ENCODE results near the gene AHCYL2. TPM values are rescaled to one million over a fixed set of nuclear protein-coding genes. Genes with fewer than 3 reads are reported as not detected.

Gene AHCYL2
- total RNA-seq, 1 experiment from 2014 or later, result 23.2 TPM

DNA sequence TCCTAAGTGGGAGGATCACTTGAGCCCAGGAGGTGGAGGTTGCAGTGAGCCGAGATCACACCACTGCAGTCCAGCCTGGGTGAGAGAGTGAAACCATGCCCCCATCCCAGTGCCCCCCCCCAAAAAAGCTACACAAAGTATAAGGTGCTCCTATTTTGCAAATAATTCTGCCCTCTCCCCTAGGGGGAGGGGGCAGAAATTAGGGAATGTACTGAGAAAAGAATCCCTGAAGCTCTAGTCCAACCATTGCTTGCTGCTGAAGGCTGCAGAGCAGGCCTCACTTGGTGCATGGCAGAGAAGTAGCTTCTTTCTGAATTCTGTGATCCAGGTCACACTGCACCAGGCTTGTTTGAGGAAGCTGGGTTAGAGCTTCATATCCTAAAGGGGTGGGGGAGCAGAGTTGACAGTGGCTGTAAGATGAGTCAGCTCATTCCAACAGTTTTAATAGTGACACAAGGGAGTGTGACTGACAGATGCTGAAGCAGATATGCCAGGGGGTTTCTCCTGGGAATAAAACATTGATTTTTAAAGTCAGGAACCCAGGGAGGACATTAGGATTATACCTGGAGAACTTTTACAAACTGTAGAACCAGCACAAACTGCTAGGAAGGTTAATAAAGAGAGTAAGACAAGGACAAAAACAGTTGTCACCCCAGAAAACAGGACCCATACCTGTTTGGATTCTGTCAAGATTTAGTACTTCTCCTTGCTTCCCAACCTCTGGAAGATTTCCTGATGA lies 176.6 kb downstream of the AHCYL2 start:
- H3K27ac Mint-ChIP-seq, result peak overlapping the region in 2 of 3 experiments; percentile 64 to 90; a peak in 3 of 7 replicates
- Histone ChIP-seq H3T11ph (ENCODE audit: low read length) (no peak overlapping the region), H4K20me1 (ENCODE audit: control insufficient read depth, insufficient read depth, insufficient read length) (no peaks in the 10 kb centered on the region), H2BK5ac (ENCODE audit: insufficient read length, low read length) (no peak overlapping the region), H2BK15ac (ENCODE audit: low read depth, low read length) (no peak overlapping the region), H2BK20ac (ENCODE audit: low read depth, low read length, poor library complexity, severe bottlenecking) (no peak overlapping the region), H3K4me2 (ENCODE audit: insufficient read depth, insufficient read length, low read length) (no peak overlapping the region), H3K27me3 (ENCODE audit: insufficient read depth, low read length) (no peaks in the 10 kb centered on the region), H2AK5ac (ENCODE audit: insufficient read length, low read length) (no peak overlapping the region), H4K5ac (ENCODE audit: insufficient read length, low read depth, low read length) (no peak overlapping the region), H2BK12ac (ENCODE audit: insufficient read length, low read depth, low read length) (no peak overlapping the region), H3K4ac (ENCODE audit: low read depth, low read length) (no peak overlapping the region), H3K9me3 (ENCODE audit: control insufficient read depth, low read depth, low read length) (no peaks in the 10 kb centered on the region), H3K79me1 (ENCODE audit: insufficient read depth, low read depth, low read length, poor library complexity, severe bottlenecking) (no peaks in the 10 kb centered on the region), H3K9ac (ENCODE audit: extremely low read depth, insufficient read length, low read length) (no peak overlapping the region), H3K14ac (ENCODE audit: insufficient read depth, low read length) (no peak overlapping the region), H3K23ac (ENCODE audit: insufficient read length, low read depth, low read length) (no peak overlapping the region), H3K4me1 (ENCODE audit: insufficient read depth, low read length) (no peaks in the 10 kb centered on the region), H3K18ac (ENCODE audit: insufficient read length, low read depth, low read length) (no peak overlapping the region), H2BK120ac (ENCODE audit: low read depth, low read length, poor library complexity, severe bottlenecking) (no peak overlapping the region), H3K27ac (ENCODE audit: insufficient read length, low read depth, low read length) (no peak overlapping the region), H3K23me2 (ENCODE audit: insufficient read length, low read depth, low read length, poor library complexity, severe bottlenecking) (no peaks in the 10 kb centered on the region), H3K79me2 (ENCODE audit: insufficient read depth, low read length) (no peaks in the 10 kb centered on the region), H4K91ac (ENCODE audit: insufficient read length, low read depth, low read length) (no peak overlapping the region), H4K8ac (replicated peaks; ENCODE audit: insufficient read length, low read depth, low read length) (no peak overlapping the region), H2AFZ (ENCODE audit: low read length) (no peak overlapping the region), H3K56ac (ENCODE audit: insufficient read length, low read depth, low read length) (no peak overlapping the region)
- H3K4me1 Mint-ChIP-seq, result peaks cover 13 to 22% of the 10 kb centered on the region in 2 experiments
- no peak for TF ChIP-seq CTCF (conservative IDR thresholded peaks at IDR 0.05)
- no peak overlapping the region for H3K4me3 Mint-ChIP-seq
- H3K9me3 Mint-ChIP-seq, result no peaks in the 10 kb centered on the region
- DNase-seq, result no peak
- H3K27me3 Mint-ChIP-seq (ENCODE audit: low read depth), result no peaks in the 10 kb centered on the region
- no CpG with 5 or more reads among the region's 1 CpG for WGBS (ENCODE audit: extremely low coverage, insufficient read length, low lambda C conversion rate)
- H3K36me3 Mint-ChIP-seq (ENCODE audit: insufficient read depth in 1 of 3, low read depth in 3 of 3), result peaks cover 6 to 15% (median 7%) of the 10 kb centered on the region in 3 experiments; a peak in 5 of 7 replicates

Measured in H9 (cell line).